ENCODE results near the gene PSD2.

Gene PSD2

DNA sequence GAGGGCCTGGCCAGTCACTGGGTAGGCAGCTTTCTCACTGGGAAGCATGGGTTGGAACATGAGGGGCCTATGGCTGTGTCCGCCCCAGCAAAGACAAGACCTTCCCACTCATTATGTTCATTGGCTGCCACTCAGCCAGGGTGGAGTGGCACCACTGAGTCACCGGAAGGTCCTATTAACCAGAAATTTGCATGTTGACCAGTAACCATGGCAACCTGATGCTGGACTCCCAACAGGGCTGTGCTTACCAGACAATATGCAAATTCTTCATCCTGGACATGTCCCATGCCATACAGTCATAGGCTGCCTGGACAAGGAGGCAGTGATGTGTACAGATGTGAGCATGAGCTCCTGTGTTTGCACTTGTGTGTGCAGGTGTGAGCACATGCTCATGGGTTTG, 66.7 kb downstream of the PSD2 start:
- no peak for DNase-seq (ENCODE audit: low spot score)
- TF ChIP-seq, protein P1, sequence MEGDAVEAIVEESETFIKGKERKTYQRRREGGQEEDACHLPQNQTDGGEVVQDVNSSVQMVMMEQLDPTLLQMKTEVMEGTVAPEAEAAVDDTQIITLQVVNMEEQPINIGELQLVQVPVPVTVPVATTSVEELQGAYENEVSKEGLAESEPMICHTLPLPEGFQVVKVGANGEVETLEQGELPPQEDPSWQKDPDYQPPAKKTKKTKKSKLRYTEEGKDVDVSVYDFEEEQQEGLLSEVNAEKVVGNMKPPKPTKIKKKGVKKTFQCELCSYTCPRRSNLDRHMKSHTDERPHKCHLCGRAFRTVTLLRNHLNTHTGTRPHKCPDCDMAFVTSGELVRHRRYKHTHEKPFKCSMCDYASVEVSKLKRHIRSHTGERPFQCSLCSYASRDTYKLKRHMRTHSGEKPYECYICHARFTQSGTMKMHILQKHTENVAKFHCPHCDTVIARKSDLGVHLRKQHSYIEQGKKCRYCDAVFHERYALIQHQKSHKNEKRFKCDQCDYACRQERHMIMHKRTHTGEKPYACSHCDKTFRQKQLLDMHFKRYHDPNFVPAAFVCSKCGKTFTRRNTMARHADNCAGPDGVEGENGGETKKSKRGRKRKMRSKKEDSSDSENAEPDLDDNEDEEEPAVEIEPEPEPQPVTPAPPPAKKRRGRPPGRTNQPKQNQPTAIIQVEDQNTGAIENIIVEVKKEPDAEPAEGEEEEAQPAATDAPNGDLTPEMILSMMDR (IDR thresholded peaks at IDR 0.05; ENCODE audit: extremely low read depth, missing control alignments) = no peak

DNA sequence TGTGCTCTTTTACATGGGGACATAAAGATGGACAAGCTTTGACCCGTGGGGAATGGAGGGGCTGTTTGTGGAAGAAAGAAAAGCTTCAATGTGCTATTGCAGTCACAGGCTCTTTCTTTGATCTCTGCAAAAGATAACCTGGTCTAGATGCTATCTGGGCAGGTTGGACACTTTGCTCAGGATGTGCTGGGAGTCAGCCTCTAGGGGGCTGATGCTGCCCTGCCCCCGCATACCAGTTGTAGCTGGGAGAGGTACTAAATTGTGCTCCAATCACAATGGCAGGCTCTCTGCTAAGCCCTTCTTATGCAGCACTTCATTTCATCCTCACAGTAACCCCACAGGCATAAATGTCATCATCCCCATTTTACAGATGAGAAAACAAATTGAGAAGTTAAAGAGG, 67.2 kb downstream of the PSD2 start:
- TF ChIP-seq, protein P1 (IDR thresholded peaks at IDR 0.05; ENCODE audit: extremely low read depth, missing control alignments) = no peak
- DNase-seq (ENCODE audit: low spot score) = no peak

DNA sequence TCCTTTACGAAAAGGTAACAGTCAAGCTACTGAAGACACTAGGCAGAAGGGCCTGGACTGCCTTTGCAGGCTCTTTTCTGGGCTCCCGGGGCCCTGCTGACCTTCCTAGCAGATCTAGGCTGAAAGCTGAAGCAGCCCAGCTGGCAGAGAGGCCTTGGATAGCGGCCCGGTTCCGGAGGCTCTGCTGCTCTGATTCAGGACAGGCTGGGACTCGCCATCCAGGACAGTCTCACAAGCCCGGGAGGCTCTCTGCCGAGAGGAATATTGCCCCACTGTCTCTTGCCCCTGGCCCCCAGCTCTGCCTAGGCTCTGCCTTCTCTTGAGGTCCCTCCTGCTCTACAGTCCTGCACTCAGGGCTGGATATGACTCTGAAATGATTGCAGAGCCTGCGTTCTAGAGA, 67.8 kb downstream of the PSD2 start:
- no peak for DNase-seq (ENCODE audit: low spot score)
- TF ChIP-seq, protein P1 (IDR thresholded peaks at IDR 0.05; ENCODE audit: extremely low read depth, missing control alignments) = no peak

DNA sequence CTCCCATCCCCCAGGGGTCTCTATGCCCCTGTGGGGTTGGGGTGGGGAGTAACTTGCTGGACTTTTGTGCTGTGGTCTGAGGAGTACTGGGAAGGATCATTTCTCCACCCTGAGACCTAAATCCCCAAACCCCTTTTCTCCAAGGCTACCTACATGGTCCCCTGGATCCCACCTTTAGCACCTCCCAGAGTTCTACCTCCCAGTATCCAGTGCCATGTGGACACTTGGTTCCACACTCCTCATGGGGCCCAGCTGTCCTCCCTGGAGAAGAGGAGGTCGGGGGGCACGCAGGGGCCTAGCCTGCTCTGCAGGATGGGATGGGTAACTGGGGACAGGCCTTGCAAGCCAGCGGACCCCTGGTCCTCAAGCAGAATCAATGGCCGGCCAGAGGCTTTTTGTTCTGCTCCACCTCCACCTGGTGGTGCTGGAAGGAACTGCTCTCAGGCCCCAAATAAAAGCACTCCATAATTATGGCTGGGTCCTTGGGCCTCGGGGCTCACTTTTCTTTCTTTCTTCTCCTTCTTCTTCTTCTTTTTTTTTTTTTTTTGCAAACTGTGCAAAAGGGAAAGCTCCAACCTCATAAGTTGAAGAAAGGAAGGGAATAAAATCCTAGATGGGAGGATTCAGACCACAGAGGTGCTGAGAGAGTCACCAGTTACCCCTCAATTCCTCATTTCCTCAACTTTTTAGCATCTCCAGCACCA, 68.4 kb downstream of the PSD2 start:
- DNase-seq (ENCODE audit: low spot score) = peak; percentile 83
- TF ChIP-seq, protein P1 (IDR thresholded peaks at IDR 0.05; ENCODE audit: extremely low read depth, missing control alignments) = peak; percentile 87

DNA sequence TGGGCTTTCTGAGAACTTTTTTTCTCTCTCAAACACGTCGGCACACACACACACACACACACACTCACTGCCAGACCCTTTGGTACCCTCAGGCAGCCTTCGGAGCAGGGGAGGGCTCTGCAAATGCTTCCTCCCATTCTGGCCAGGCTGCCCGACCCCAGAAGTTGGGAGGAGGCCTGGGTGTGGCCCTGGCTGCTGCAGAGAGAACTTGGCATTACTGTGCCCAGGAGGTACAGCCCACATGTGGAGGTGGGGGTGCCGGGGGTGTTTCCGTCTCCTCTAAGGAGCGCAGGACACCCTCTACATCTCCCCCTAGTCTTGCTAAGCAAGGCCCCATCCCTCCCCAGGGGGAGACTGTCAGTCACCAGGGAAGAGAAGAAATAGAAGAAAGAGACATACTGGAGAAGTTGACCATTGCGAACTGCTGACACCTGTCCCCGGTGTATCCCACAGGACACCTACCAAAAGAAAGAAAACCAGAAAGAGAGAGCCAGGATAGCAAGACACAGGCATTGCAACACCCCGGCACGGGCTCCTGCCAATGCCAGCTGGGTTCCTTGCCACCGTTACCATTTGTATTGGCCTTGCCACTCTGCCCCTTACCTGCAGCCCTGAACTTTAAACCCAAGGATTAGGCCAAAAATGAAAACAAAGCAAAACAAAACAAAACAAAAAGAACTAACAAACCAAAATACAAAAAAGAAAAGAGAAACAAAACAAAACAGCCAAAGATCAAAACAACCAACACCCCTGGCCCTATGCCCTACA, 69.3 kb downstream of the PSD2 start:
- no peak for DNase-seq (ENCODE audit: low spot score)

DNA sequence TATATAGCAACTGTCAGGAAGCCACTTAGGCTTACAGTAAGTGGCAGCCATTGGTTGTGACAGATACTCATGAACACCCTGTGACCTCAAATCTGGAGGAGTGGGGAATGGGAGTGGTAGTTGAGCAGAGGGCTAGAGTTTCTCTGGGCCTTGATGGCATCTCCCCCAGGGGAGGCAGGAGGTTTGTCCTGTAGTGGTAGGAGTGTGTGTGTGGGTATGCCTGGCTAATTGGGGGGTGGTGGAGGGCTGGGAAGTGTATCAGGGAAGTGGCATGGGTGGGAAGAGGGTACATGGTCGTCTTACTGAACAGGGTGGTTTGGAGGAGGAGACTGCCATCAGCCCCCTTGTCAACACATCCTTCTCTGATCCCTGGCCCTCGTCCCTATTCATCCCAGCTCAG, 71.5 kb downstream of the PSD2 start:
- DNase-seq (ENCODE audit: low spot score) = no peak
- TF ChIP-seq, protein P1 (IDR thresholded peaks at IDR 0.05; ENCODE audit: extremely low read depth, missing control alignments) = no peak

More for the DNA sequence above, 69.3 kb downstream of the PSD2 start:
- TF ChIP-seq, protein P1 (IDR thresholded peaks at IDR 0.05; ENCODE audit: extremely low read depth, missing control alignments) = no peak

DNA sequence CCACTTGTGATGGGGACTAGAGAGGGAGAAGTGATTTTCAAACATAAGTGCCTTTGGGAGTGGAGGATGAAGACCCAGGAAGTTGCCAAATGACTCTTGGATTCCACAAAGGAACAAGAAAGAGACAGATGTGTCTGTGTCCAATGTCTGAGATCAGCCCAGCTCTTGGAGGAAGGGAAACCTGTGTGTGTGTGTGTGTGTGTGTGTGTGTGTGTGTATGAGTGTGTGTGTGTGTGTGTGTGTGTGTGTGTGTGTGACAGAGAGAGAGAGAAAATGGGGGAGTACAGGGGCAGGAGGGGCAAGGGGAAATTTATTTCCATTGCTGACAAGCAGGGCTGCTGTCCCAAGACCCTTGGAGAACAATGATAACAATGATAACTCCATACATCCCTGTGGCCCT, 72.0 kb downstream of the PSD2 start:
- TF ChIP-seq, protein P1 (IDR thresholded peaks at IDR 0.05; ENCODE audit: extremely low read depth, missing control alignments) = no peak
- DNase-seq (ENCODE audit: low spot score) = no peak
